ENCODE data around the gene IL17RC. TPM values are rescaled to one million over a fixed set of nuclear protein-coding genes. Genes with fewer than 3 reads are reported as not detected.

IL17RC gene, protein sequence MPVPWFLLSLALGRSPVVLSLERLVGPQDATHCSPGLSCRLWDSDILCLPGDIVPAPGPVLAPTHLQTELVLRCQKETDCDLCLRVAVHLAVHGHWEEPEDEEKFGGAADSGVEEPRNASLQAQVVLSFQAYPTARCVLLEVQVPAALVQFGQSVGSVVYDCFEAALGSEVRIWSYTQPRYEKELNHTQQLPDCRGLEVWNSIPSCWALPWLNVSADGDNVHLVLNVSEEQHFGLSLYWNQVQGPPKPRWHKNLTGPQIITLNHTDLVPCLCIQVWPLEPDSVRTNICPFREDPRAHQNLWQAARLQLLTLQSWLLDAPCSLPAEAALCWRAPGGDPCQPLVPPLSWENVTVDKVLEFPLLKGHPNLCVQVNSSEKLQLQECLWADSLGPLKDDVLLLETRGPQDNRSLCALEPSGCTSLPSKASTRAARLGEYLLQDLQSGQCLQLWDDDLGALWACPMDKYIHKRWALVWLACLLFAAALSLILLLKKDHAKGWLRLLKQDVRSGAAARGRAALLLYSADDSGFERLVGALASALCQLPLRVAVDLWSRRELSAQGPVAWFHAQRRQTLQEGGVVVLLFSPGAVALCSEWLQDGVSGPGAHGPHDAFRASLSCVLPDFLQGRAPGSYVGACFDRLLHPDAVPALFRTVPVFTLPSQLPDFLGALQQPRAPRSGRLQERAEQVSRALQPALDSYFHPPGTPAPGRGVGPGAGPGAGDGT
- total RNA-seq (2022; extraction: Qiagen RNA extraction; ENCODE audit: low read depth), result 11.9 to 16.6 TPM (median 13.0 TPM) in 5 replicates

DNA sequence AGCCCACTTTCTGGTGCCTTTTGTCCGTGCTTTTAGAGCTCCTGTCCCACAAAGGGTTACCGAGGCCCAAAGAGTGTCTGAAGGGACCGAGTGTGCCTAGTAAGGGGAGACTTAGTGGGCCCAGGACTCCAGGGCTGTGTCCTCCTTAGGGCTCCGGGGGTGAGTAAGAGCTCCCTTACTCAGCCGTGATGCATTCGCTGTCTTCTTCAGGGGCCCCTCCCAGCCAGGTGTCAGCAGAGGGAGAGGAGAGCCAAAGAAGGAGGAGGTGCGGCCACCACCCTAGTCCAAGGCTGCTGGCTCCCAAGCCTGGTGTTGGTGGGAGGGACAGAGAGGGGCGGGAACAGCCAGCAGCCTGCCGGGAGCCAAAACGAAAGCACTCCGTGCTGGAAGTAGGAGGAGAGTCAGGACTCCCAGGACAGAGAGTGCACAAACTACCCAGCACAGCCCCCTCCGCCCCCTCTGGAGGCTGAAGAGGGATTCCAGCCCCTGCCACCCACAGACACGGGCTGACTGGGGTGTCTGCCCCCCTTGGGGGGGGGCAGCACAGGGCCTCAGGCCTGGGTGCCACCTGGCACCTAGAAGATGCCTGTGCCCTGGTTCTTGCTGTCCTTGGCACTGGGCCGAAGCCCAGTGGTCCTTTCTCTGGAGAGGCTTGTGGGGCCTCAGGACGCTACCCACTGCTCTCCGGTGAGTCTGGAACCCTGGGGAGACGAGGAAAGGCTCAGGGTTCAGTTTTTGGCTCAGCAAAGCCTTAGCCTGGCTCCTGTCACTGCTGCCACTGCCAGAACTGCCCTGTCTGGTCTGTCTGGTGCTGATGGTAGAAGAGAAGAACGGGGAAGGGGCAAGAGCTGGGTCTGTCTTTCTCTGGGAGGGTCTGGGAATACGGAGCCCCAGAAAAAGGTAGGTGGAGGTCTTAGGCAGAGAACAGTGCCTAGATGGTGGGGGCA, at the start of gene IL17RC:
IL17RC (plus strand) TSS at position 365 of the 947 bp plus-strand sequence; CDS start at position 583, 218 bp downstream.

DNA sequence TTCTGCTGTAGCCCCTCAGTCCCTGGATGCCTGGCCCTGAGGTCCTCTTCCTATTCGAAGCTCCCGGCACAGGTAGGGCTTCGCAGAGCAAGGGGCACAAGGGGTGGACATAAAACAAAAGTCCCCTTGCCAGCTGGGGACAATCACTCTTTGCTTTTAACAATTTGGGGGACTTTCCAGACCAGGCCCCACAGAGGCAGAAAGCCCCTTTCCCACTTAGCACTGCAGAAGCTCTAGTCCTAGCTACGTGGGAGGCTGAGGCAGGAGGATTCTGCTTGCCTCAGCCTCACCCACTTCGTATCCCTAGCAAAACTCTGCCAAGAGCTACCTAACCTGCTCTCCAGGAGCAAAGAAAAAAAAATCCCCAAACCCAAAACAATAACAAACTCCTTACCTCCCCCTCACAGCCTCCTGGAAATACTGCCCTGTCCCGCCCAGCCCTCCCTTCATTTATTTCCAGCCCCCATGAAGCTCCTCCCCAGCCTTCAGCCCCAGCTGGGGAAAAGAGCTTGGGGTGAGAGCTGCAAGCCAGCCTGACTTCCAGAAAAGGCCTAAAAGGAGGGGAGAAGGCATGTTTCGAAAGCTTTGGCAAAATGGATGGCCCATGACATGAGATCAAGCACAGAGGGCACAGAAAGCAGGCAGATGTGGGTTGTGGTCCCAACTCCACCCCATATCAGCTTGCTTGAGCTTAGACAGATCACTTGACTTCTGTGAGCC, 36.9 kb upstream of the IL17RC start, which contains the start of gene CIDEC:
CIDEC (minus strand) TSS at position 424 of the 720 bp plus-strand sequence. CDS start 1,767 bp downstream, outside the sequence.

DNA sequence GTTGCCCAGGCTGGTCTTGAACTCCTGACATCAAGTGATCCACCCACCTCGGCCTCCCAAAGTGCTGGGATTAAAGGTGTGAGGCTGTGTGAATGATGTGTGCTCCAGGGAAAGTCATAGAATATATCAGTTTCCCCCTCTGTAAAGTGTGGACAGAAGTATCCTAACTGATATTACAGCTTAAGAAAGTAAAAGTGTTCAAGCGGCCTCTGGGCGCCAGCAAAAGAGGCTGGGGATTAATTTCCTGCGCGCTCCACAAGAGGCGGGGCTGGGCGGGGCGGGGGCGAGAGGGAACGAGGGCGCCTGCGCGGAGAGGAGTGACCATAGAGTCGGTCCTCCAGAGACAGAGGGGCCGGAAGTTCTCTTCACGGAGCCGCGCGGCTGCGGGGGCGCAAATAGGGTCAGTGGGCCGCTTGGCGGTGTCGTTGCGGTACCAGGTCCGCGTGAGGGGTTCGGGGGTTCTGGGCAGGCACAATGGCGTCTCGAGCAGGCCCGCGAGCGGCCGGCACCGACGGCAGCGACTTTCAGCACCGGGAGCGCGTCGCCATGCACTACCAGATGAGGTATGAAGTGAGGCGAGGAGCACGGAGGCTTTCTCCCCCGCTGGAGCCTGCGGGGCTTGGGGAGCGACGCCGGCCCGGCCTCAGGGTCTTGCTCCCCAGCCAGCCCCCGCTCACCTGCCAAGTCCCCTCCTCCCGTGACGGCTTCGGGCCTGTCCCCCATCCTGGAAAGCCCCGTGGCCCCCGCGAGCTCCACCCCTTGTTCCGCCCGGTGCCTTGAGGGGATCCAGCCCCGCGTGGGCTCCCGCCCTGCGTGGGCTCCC, 26.4 kb upstream of the IL17RC start, which contains the start of gene JAGN1:
JAGN1 (plus strand) TSS at position 362 of the 823 bp plus-strand sequence; CDS start at position 475, 113 bp downstream.

DNA sequence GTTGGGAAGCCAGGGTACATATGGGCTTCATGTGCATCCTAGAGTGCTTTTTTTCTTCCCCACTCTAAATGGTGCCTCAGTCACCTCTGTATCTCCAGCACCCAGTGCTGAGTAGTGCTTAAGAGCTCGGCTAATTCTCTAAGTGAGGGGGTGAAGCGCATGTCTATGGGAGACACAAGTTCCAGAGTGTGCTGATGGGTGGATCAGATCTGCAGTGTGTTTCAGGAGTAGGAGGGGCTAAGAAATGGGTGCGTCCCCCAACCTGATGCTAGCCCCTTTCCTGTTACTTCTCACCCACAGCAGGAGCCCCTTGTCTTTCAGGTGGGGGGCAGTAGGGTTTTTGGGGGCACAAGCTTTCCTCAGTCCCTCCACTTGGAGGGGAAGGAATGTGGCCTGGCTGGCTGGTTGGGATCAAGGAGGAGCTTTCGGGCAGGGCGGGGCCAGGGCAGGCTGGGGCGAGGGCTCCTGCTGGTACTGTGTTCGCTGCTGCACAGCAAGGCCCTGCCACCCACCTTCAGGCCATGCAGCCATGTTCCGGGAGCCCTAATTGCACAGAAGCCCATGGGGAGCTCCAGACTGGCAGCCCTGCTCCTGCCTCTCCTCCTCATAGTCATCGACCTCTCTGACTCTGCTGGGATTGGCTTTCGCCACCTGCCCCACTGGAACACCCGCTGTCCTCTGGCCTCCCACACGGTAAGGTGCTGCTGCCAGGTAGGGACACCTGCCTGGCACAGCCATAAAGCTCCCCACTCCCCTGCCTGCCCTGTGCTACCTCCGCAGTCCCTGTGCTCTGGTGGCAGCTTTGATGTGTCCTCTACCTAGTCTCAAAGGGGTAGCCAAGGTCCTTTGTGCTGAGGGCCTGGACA, 14.3 kb upstream of the IL17RC start, which contains the start of gene IL17RE:
IL17RE (plus strand) TSS at position 477 of the 866 bp plus-strand sequence; CDS start at position 562, 85 bp downstream.

DNA sequence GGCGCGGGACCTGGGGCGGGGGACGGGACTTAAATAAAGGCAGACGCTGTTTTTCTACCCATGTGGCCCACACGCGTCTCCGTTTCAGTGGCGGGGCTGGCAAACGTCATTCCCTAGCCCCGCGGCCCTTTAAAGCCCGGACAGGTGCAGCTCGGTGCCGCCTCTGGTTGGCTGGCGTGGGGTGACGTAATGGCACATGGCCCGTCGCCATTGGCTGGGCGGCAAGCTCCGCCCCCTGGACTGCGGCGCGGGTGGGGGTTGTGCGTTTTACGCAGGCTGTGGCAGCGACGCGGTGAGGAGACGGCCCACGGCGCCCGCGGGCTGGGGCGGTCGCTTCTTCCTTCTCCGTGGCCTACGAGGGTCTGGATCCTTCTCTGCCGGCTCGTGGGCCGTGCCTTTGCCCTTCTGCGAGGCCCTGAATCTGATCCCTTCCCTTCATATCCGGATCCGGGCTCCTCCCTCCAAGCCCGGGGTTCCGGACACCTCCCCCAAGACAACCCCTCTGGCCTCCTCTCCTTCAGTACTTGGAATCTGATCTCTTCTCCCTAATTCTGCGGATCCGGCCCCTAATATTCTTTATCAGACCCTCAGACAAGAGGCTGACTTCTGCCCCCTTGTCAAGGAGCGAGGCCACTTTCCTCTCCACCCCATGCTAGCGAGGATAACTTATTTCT, 16.8 kb downstream of the IL17RC start, which contains the start of gene CRELD1:
CRELD1 (plus strand) TSS at position 274 of the 674 bp plus-strand sequence. CDS start 605 bp downstream, outside the sequence.

DNA sequence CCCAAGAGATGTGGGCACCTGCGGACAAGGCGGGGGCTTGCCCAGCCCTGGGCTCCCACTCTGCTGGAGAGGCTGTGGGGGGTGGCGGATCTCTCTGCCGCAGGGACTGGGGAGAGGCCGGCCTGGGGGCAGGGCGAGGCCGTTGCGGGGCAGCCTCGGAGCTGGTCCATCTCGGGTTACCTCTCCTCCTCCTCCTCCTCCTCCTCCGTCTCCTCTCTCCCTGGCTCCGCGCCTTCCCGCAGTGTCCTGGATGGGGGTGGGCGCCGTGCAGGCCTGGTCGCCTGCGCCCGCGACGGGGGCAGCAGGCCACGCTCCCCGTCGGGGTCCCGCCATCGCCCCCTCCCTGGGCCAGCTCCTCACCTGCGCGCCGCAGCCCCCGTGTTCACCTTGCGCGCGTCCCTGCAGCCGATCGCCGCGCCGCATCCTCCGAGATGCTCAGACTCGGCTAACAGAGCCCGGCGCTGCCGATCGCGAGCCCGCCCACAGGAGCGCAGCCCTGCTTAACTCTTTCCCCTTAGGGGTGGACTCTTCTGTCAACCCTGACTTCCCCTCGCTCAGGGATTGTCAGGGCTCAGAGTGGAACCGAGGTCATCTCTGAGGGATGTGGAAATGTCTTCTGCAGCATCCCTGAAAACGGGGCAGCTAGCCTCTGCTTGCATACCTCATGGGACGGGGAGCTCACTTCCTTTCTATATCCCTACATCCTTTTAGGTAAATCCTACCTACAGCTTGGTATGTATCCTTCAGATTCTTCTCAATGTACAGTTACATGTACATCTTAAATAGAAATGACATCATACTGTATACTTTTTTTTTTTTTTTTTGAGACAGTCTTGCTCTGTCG, 35.3 kb downstream of the IL17RC start, which contains the start of gene PRRT3:
PRRT3 (minus strand) TSS at position 447 of the 844 bp plus-strand sequence. CDS start 2,293 bp downstream, outside the sequence.

Other genes with a start within 250 kb of the IL17RC start
- 0.08 to 0.27 TPM (median 0.18 TPM) in 4 of 5 replicates, not detected in the other for gene CPNE9, start 213.3 kb upstream of the IL17RC start, total RNA-seq (2022; extraction: Qiagen RNA extraction; ENCODE audit: low read depth)
- gene BRPF1, start 185.4 kb upstream of the IL17RC start, total RNA-seq (2022; extraction: Qiagen RNA extraction; ENCODE audit: low read depth), result 16.1 to 19.8 TPM (median 18.8 TPM) in 5 replicates
- gene OGG1, start 167.1 kb upstream of the IL17RC start, total RNA-seq (2022; extraction: Qiagen RNA extraction; ENCODE audit: low read depth), result 12.4 to 19.0 TPM (median 17.0 TPM) in 5 replicates
- 14.6 to 18.5 TPM (median 17.7 TPM) in 5 replicates for gene CAMK1, start 147.2 kb upstream of the IL17RC start, total RNA-seq (2022; extraction: Qiagen RNA extraction; ENCODE audit: low read depth)
- gene TADA3, start 124.6 kb upstream of the IL17RC start, total RNA-seq (2022; extraction: Qiagen RNA extraction; ENCODE audit: low read depth), result 50.5 to 61.6 TPM (median 57.4 TPM) in 5 replicates
- 143 to 238 TPM (median 179 TPM) in 5 replicates for gene ARPC4, start 124.0 kb upstream of the IL17RC start, total RNA-seq (2022; extraction: Qiagen RNA extraction; ENCODE audit: low read depth)
- 4.8 to 7.9 TPM (median 6.8 TPM) in 5 replicates for gene TTLL3, start 106.8 kb upstream of the IL17RC start, total RNA-seq (2022; extraction: Qiagen RNA extraction; ENCODE audit: low read depth)
- gene RPUSD3, start 73.1 kb upstream of the IL17RC start, total RNA-seq (2022; extraction: Qiagen RNA extraction; ENCODE audit: low read depth), result 33.0 to 48.2 TPM (median 42.5 TPM) in 5 replicates
- 5.4 to 9.2 TPM (median 6.6 TPM) in 5 replicates for gene CIDEC, start 36.8 kb upstream of the IL17RC start, total RNA-seq (2022; extraction: Qiagen RNA extraction; ENCODE audit: low read depth)
- 52.3 to 76.8 TPM (median 67.9 TPM) in 5 replicates for gene JAGN1, start 26.5 kb upstream of the IL17RC start, total RNA-seq (2022; extraction: Qiagen RNA extraction; ENCODE audit: low read depth)
- gene IL17RE, start 14.2 kb upstream of the IL17RC start, total RNA-seq (2022; extraction: Qiagen RNA extraction; ENCODE audit: low read depth), result 0.88 to 1.8 TPM (median 1.5 TPM) in 5 replicates
- gene CRELD1, start 16.7 kb downstream of the IL17RC start, total RNA-seq (2022; extraction: Qiagen RNA extraction; ENCODE audit: low read depth), result 8.4 to 12.0 TPM (median 11.6 TPM) in 5 replicates
- 0.82 to 1.8 TPM (median 1.7 TPM) in 5 replicates for gene PRRT3, start 35.3 kb downstream of the IL17RC start, total RNA-seq (2022; extraction: Qiagen RNA extraction; ENCODE audit: low read depth)
- gene EMC3, start 69.7 kb downstream of the IL17RC start, total RNA-seq (2022; extraction: Qiagen RNA extraction; ENCODE audit: low read depth), result 112 to 132 TPM (median 117 TPM) in 5 replicates
- gene FANCD2, start 109.3 kb downstream of the IL17RC start, total RNA-seq (2022; extraction: Qiagen RNA extraction; ENCODE audit: low read depth), result 14.3 to 25.2 TPM (median 17.6 TPM) in 5 replicates
- not detected in 5 replicates for gene FANCD2OS, start 191.2 kb downstream of the IL17RC start, total RNA-seq (2022; extraction: Qiagen RNA extraction; ENCODE audit: low read depth)
- 160 to 198 TPM (median 181 TPM) in 5 replicates for gene BRK1, start 198.6 kb downstream of the IL17RC start, total RNA-seq (2022; extraction: Qiagen RNA extraction; ENCODE audit: low read depth)
- 21.2 to 36.7 TPM (median 35.0 TPM) in 5 replicates for gene VHL, start 224.7 kb downstream of the IL17RC start, total RNA-seq (2022; extraction: Qiagen RNA extraction; ENCODE audit: low read depth)
- gene IRAK2, start 247.8 kb downstream of the IL17RC start, total RNA-seq (2022; extraction: Qiagen RNA extraction; ENCODE audit: low read depth), result 26.7 to 32.0 TPM (median 28.4 TPM) in 5 replicates